ENCODE measurements around the gene PSMB5.

The PSMB5 gene

DNA sequence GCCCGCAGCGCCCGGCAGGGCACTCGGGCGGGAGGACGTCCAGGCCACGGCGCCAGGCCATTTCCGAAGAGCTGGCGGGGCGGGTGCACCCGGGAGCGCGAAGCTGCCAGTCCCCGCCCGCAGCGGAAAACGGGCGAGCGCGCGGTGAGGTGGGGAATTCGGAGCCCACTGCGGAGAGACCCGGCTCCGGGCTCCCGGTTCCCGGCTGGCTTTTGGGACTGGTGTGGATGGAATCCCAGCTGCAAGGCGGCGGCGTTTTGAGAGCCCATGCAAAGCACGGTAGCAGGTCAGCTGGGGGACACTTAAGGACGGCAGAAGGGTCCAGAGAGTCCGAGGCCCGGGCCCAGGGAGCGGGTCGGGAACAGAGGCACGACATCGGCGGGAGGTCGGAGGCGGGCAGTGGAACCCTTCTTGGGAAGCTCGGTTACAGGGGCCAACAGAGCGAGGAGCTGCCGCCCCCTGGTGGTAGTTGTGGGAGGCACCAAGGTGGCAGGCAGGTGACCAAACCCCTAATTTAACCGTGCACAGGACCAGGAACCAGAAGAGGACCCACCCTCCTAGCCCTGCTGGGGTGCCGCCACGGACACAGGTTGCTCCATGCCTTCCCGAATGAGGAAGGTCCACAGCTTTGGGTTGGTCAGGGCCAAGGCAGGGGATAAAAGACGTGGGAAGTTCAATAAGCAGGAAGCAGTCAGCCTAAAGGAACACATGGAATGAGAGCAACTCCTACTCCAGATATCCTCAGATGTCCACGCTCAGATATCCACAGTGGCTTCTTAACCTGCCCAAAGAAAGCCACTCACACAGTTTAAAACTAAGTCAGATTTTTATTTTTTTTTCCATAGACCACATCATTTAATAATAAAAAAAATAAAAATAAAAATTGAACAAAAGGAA, 23.3 kb upstream of the PSMB5 start (continued):
- TF ChIP-seq, protein P1, sequence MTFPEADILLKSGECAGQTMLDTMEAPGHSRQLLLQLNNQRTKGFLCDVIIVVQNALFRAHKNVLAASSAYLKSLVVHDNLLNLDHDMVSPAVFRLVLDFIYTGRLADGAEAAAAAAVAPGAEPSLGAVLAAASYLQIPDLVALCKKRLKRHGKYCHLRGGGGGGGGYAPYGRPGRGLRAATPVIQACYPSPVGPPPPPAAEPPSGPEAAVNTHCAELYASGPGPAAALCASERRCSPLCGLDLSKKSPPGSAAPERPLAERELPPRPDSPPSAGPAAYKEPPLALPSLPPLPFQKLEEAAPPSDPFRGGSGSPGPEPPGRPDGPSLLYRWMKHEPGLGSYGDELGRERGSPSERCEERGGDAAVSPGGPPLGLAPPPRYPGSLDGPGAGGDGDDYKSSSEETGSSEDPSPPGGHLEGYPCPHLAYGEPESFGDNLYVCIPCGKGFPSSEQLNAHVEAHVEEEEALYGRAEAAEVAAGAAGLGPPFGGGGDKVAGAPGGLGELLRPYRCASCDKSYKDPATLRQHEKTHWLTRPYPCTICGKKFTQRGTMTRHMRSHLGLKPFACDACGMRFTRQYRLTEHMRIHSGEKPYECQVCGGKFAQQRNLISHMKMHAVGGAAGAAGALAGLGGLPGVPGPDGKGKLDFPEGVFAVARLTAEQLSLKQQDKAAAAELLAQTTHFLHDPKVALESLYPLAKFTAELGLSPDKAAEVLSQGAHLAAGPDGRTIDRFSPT (tag by site-specific recombination; IDR thresholded peaks at IDR 0.05), result peak; percentile 77
- TF ChIP-seq MYNN (tag by site-specific recombination; IDR thresholded peaks at IDR 0.05; ENCODE audit: borderline replicate concordance) (no peak), ZNF391 (tag by site-specific recombination; IDR thresholded peaks at IDR 0.05; ENCODE audit: borderline replicate concordance, low read depth) (0 out of 2 replicates have a peak, but pooled peaks have one; percentile 68), MZF1 (tag by site-specific recombination; IDR thresholded peaks at IDR 0.05; ENCODE audit: borderline replicate concordance) (0 out of 2 replicates have a peak, but pooled peaks have one; percentile 26), KLF7 (tag by site-specific recombination; IDR thresholded peaks at IDR 0.05; ENCODE audit: borderline replicate concordance) (0 out of 2 replicates have a peak, but pooled peaks have one; percentile 16), ZNF776 (tag by site-specific recombination; IDR thresholded peaks at IDR 0.05; ENCODE audit: borderline replicate concordance) (no peak), BCL11B (tag by site-specific recombination; IDR thresholded peaks at IDR 0.05; ENCODE audit: low read depth) (peak; percentile 59; the same call in 1 of the 2 replicates), ZBTB17 (tag by site-specific recombination; IDR thresholded peaks at IDR 0.05) (peak; percentile 66), SP3 (tag by site-specific recombination; IDR thresholded peaks at IDR 0.05) (peak; percentile 64), ZNF335 (tag by site-specific recombination; conservative IDR thresholded peaks at IDR 0.05) (peak; percentile 86), ZNF37A (tag by site-specific recombination; IDR thresholded peaks at IDR 0.05) (no peak), SP7 (tag by site-specific recombination; IDR thresholded peaks at IDR 0.05) (peak; percentile 86), KLF1 (tag by site-specific recombination; IDR thresholded peaks at IDR 0.05) (0 out of 2 replicates have a peak, but pooled peaks have one; percentile 19), GLIS1 (tag by site-specific recombination; IDR thresholded peaks at IDR 0.05) (peak; percentile 83), ZBTB20 (tag by site-specific recombination; IDR thresholded peaks at IDR 0.05) (peak; percentile 94), ZFHX2 (tag by site-specific recombination; conservative IDR thresholded peaks at IDR 0.05) (0 out of 2 replicates have a peak, but pooled peaks have one; percentile 37), ZBTB7A (tag by site-specific recombination; IDR thresholded peaks at IDR 0.05; ENCODE audit: low read depth) (peak; percentile 83; the same call in 1 of the 2 replicates)
- TF ChIP-seq, protein P2, sequence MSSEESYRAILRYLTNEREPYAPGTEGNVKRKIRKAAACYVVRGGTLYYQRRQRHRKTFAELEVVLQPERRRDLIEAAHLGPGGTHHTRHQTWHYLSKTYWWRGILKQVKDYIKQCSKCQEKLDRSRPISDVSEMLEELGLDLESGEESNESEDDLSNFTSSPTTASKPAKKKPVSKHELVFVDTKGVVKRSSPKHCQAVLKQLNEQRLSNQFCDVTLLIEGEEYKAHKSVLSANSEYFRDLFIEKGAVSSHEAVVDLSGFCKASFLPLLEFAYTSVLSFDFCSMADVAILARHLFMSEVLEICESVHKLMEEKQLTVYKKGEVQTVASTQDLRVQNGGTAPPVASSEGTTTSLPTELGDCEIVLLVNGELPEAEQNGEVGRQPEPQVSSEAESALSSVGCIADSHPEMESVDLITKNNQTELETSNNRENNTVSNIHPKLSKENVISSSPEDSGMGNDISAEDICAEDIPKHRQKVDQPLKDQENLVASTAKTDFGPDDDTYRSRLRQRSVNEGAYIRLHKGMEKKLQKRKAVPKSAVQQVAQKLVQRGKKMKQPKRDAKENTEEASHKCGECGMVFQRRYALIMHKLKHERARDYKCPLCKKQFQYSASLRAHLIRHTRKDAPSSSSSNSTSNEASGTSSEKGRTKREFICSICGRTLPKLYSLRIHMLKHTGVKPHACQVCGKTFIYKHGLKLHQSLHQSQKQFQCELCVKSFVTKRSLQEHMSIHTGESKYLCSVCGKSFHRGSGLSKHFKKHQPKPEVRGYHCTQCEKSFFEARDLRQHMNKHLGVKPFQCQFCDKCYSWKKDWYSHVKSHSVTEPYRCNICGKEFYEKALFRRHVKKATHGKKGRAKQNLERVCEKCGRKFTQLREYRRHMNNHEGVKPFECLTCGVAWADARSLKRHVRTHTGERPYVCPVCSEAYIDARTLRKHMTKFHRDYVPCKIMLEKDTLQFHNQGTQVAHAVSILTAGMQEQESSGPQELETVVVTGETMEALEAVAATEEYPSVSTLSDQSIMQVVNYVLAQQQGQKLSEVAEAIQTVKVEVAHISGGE (tag by site-specific recombination; conservative IDR thresholded peaks at IDR 0.05; ENCODE audit: low read depth), result peak; percentile 34; the same call in 1 of the 2 replicates
- TF ChIP-seq, protein P3, sequence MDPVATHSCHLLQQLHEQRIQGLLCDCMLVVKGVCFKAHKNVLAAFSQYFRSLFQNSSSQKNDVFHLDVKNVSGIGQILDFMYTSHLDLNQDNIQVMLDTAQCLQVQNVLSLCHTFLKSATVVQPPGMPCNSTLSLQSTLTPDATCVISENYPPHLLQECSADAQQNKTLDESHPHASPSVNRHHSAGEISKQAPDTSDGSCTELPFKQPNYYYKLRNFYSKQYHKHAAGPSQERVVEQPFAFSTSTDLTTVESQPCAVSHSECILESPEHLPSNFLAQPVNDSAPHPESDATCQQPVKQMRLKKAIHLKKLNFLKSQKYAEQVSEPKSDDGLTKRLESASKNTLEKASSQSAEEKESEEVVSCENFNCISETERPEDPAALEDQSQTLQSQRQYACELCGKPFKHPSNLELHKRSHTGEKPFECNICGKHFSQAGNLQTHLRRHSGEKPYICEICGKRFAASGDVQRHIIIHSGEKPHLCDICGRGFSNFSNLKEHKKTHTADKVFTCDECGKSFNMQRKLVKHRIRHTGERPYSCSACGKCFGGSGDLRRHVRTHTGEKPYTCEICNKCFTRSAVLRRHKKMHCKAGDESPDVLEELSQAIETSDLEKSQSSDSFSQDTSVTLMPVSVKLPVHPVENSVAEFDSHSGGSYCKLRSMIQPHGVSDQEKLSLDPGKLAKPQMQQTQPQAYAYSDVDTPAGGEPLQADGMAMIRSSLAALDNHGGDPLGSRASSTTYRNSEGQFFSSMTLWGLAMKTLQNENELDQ (tag by site-specific recombination; IDR thresholded peaks at IDR 0.05; ENCODE audit: low read depth), result no peak
- TF ChIP-seq, protein P4, sequence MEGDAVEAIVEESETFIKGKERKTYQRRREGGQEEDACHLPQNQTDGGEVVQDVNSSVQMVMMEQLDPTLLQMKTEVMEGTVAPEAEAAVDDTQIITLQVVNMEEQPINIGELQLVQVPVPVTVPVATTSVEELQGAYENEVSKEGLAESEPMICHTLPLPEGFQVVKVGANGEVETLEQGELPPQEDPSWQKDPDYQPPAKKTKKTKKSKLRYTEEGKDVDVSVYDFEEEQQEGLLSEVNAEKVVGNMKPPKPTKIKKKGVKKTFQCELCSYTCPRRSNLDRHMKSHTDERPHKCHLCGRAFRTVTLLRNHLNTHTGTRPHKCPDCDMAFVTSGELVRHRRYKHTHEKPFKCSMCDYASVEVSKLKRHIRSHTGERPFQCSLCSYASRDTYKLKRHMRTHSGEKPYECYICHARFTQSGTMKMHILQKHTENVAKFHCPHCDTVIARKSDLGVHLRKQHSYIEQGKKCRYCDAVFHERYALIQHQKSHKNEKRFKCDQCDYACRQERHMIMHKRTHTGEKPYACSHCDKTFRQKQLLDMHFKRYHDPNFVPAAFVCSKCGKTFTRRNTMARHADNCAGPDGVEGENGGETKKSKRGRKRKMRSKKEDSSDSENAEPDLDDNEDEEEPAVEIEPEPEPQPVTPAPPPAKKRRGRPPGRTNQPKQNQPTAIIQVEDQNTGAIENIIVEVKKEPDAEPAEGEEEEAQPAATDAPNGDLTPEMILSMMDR (tag by site-specific recombination; IDR thresholded peaks at IDR 0.05), result peak; percentile 96
- TF ChIP-seq, protein P5, sequence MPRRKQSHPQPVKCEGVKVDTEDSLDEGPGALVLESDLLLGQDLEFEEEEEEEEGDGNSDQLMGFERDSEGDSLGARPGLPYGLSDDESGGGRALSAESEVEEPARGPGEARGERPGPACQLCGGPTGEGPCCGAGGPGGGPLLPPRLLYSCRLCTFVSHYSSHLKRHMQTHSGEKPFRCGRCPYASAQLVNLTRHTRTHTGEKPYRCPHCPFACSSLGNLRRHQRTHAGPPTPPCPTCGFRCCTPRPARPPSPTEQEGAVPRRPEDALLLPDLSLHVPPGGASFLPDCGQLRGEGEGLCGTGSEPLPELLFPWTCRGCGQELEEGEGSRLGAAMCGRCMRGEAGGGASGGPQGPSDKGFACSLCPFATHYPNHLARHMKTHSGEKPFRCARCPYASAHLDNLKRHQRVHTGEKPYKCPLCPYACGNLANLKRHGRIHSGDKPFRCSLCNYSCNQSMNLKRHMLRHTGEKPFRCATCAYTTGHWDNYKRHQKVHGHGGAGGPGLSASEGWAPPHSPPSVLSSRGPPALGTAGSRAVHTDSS (tag by site-specific recombination; IDR thresholded peaks at IDR 0.05), result no peak
- TF ChIP-seq, protein P6, sequence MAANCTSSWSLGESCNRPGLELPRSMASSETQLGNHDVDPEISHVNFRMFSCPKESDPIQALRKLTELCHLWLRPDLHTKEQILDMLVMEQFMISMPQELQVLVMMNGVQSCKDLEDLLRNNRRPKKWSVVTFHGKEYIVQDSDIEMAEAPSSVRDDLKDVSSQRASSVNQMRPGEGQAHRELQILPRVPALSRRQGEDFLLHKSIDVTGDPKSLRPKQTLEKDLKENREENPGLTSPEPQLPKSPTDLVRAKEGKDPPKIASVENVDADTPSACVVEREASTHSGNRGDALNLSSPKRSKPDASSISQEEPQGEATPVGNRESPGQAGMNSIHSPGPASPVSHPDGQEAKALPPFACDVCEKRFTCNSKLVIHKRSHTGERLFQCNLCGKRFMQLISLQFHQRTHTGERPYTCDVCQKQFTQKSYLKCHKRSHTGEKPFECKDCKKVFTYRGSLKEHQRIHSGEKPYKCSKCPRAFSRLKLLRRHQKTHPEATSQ (tag by site-specific recombination; IDR thresholded peaks at IDR 0.05), result peak; percentile 60; the same call in 1 of the 2 replicates
- TF ChIP-seq, protein P7, sequence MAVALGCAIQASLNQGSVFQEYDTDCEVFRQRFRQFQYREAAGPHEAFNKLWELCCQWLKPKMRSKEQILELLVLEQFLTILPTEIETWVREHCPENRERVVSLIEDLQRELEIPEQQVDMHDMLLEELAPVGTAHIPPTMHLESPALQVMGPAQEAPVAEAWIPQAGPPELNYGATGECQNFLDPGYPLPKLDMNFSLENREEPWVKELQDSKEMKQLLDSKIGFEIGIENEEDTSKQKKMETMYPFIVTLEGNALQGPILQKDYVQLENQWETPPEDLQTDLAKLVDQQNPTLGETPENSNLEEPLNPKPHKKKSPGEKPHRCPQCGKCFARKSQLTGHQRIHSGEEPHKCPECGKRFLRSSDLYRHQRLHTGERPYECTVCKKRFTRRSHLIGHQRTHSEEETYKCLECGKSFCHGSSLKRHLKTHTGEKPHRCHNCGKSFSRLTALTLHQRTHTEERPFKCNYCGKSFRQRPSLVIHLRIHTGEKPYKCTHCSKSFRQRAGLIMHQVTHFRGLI (tag by site-specific recombination; IDR thresholded peaks at IDR 0.05), result peak; percentile 57; the same call in 1 of the 2 replicates

Data from HEK293 (cell line).